Raji (cell line): ENCODE measurements around the gene C2CD3.

ENCODE experiments used
- POLR2A ChIP-seq: IDR thresholded peaks from 2 replicates; pipeline ENCODE4 v1.6.1; 2011; ENCODE audit warnings: low read depth, low read length, control low read depth; ENCODE audit not compliant: insufficient read depth

Gene C2CD3

DNA sequence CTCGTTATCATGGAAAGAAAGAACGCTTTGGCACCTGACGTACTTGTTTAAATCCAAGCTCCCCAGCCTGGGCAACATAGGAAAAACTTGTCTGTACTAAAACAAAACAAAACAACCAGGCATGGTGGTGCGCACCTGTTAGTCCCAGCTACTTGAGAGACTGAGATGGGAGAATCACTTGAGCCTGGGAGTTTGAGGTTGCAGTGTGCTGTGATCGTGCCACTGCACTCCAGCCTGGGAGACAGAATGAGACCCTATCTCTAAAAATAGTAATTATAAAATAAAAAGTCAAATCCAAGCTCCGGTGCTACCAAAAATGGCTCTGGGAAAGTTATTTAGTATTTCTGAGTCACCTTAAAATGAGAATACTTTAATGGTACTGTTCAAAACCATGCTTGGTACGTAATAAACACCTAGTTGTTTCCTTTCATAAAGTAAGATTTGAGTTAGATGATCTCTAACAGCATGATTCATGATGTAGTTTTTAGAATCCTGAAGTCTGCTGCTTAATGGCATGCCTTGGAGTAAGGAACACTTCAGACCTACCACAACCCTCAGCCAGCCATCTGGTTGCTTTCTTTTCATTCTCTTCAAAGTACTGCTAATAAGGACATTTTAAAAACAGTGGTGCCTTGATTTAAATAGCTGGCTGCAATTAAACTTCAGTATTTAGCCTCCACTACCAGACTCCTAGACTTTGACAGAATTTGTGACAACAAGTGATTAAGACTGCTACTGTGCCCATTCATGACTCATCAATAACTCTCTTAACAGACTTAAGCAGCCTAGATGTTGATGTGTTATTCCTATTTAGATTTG lies 8.6 kb upstream of the C2CD3 start:
- no peak for TF ChIP-seq POLR2A

DNA sequence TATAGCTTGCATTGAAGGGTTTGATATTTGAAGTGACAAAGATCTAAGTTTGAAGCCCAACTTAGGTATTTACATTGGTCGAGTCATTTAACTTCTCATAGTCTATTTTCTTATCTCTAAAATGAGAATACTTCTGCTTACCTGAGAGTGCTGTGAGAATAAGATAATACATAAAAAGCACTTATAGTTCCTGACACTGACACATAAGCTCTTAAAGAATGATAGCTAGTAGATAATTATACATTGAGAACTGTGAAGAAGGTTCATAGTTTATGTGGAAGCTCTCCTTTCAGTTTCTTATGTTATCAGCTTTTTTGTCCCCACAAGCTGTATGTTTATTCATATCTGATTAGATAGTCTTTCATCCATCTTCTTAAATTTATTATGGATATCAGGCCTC lies 5.1 kb upstream of the C2CD3 start:
- TF ChIP-seq POLR2A = no peak

DNA sequence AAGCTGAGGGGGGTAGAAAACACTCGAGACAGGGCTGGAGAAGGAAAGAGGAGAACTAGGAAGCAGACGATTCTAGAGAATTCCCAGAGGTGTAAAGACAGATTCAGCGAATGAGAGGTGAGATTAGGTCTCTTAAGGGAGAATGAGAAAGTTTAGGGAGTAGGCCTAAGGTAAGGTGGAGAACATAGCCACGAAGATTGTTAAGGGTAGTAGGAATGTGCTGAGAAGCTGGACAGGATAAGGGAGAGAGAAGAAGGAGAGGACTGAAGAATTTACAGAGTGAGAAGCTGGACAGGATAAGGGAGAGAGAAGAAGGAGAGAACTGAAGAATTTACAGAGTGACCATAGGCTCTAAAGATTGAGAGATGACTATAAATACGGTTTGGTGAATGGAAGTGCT lies 1.2 kb upstream of the C2CD3 start:
- no peak for TF ChIP-seq POLR2A

DNA sequence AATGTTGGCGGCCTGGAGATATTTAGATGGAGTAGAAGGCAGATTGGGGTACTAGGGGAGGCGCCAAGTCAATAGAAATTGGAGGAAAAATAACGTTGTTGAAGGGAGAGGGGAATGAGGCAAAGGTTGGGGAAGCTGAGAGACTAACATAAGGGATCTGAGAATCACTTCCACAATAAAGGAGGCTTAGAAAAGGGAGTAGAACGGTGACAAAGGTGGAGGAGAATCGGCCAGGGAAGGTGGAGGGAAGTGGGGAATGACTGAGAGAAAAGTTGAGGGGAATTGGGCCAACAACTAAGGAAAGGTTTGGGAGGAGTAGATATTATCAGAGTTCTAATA lies 797 bp upstream of the C2CD3 start:
- TF ChIP-seq POLR2A = no peak

DNA sequence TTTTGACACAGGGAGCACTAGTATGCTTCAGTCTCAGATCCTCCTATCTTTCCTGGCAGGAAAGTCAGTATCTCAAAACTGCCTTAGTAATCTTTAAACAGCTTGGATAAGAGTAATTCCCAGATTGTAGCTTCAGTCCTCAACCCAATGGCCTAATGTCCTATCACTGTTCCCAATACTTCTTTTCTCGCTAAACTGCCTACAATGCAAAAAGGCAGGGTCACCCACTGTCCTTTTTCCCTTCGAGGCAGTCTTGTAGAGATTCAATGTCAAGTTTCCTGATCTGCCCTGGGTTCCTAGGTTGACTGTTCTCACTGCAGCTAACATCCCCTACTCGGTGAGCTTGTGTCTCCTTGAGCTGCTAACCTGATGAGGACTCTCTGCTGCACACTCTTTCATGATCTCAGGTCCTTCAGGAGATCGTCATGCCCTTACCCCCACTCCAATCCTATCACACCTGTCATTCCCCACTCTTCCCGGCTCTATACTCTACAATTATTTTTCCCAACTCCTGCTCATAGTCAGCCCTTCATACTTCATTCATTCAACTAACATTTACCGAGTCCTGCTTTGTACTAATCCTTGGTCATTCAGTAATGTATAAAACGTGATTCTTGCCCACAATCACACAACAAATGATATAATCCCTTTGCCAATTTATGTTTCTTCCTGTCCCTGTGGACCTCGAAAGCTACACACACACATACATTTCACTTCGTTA lies 904 bp downstream of the C2CD3 start:
- no peak for TF ChIP-seq POLR2A

DNA sequence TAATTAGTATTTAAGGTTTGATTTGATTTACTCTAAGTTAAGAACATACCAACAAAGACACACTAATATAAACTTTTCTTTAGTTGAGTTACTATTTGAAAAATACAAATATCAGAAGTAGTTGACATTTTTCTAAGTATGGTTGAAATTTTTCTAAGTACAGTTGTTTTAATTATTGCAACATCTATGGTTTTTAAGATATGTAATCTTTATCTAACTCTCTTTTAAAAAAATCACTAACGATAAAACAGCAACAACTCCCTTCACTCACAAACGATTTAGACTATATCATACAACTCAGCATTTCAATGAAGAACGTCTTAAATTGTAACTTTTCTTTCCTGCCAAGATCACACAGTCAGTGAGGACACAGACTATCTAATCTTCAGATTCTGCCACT lies 2.0 kb downstream of the C2CD3 start:
- TF ChIP-seq POLR2A = no peak

DNA sequence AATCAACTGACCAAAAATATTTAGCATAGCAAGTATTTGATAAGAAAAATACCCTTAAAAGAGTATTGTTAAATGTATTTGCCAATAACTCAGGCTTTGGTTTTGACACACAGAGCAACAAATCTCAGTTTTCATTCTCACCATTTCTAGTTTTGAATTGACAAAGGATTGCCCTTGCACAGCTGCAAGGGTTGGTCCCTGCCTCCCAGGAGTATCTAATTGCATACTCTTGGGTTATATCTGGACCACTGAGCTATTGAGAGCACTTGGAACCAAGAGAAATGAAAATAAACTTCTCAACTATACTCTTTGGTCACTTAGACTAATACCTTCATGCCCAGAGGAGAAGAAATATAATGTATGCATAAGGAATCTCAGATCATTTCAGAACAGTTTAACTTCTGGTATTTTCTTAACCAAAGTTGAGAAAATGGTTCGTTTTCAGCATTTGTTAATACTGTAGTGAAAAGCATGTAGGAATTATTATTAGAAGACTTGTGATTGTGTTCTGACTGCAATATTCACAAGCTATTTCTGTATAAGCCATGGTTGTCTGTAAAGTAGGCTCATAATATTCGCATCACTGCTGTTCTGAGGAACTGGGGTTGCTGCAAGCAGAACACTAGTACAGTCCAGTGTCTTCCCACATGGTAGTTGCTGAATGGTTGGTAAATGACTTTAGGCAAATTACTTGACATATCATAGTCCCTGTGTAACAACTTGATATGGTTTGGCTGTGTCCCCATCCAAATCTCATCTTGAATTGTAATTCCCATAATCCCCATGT lies 7.9 kb downstream of the C2CD3 start:
- TF ChIP-seq POLR2A = no peak

DNA sequence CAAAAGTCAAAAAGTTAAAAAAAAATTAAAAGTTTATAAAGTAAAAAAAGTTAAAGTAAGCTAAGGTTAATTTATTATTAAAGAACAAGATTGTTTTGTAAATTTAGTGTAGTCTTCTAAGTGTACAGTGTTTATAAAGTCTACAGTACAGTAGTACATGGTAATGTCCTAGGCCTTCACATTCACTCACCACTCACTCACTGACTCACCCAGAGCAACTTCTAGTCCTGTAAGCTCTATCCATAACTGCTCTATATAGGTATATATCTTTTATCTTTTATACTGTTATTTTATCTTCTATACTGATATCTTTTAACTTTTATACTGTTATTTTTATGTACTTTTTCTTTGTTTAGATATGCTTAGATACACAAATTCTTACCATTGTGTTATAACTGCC lies 11.2 kb downstream of the C2CD3 start:
- TF ChIP-seq POLR2A = no peak

DNA sequence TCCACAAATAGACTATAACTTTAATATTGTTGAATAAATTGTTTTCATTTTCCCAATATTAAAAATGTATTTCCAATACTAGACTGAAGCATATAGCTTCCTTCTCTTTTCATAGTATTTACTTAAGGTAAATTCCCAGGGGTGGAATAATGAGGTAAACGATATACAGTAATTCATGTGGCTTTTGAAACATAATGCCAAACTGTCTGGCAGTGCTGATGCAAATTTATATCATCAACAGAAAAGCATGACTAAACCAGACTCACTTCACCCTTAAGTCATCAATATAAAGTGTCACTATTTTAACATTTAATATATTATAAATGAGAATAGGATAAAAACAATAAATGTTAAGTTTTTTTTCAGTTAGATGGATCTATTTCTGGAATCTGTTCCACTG lies 13.6 kb downstream of the C2CD3 start:
- TF ChIP-seq POLR2A = no peak

DNA sequence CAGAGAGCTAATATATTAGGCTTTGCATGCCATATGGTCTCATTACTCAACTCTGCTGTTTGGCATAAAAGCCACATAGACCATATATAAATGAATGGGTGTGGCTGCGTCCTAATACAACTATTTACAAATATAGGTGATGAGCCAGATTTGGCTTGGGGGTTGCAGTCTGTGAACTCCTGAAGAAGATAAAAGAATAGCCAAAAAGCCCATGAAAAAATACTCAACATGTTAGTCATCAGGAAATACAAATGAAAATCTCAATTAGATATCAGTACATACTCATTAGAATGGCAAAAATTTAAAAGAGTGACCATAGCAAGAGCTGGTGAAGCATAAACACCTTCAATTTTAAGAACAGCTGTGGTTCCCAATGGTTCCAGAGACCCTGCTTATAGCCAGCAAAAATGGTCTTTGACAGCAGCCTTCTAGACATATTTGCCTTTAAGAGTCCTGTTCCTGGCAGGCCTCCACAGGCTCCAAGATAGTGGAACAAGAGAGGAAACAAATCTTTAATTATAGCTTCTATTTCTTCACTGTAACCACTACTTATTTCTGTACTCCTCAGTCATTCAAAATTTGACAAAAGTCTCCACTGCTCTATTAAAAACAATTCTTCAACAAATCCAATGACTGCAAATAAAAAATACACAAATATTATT lies 16.1 kb downstream of the C2CD3 start:
- no peak for TF ChIP-seq POLR2A

DNA sequence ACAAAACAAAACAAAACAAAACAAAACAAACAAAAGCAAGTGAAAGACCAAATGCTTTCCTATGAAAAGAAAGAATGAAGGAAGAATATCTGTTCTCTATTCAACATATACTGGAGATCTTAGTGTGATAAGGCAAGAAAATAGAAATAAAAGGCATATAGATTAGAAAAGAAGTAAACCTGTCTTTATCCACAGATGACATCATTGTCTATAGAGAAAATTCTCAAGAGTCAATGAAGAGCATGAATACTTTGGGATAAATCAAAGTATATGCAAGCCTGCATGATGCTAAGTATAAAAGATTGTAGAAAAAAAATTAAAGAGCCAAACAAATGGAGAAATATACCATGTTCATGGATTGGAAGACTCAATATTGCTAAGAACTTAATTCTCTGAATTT lies 17.6 kb downstream of the C2CD3 start:
- no peak for TF ChIP-seq POLR2A

DNA sequence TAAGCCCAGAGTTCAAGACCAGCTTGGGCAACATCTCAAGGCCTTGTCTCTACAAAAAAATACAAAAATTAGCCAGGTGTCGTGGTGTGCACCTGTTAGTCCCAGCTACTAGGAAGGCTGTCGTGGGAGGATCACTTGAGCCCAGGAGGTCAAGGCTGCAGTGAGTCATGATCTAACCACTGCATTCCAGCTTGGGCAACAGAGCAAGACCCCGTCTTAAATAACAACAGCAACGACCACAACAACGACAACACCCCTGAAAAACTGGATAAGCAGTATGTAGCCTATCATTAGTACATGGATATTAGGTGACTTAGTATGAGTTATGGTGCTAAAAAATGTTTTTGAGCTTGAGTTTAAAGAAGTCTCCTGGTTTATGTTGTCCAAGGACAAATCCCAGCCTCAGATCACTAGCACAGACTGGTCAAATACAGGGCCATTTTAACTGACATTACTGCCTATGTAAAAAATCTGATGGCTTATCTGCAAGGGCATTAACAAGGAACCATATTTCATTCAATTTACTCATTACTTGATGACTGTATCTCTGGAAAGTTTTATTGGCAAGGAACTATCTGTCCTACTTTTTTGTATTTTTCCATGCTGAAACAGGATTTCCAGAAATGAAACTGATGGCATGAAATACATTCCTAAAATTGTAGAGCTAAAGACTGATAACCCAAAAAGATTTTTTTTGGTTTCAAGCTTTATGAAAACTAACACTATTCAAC lies 23.4 kb downstream of the C2CD3 start:
- no peak for TF ChIP-seq POLR2A

DNA sequence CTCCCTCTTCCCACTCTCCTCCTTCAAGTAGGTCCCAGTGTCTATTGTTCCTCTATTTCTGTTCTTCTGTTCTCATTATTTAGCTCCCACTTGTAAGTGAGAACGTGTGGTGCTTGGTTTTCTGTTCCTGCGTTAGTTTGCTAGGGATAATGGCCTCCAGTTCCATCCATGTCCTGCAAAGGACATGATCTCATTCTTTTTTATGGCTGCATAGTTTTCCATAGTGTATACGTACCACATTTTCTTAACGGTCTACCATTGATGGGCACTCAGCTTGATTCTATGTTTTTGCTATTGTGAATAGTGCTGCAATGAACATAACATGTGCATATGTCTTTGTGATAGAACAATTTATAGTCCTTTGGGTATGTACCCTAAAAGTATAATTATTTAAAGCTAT lies 26.2 kb downstream of the C2CD3 start:
- no peak for TF ChIP-seq POLR2A

DNA sequence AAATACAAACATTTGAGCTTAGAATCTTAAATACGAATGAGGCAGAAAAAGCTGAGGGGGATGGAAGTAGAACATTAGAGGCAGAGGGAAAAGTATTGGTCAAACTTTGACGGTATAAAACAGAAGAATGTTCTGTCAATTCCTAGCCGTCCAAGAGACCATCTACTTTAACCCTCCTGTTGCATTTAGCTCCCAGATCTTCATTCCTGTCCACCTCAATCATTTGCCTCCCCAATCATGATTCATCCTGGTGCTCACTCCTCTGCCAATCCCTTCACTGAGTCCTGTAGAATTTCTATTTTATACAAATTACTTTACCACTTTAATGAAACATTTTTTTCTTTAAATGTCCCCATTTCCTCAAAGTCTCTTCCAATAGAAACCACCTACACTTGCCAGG lies 28.2 kb downstream of the C2CD3 start:
- TF ChIP-seq POLR2A = no peak

DNA sequence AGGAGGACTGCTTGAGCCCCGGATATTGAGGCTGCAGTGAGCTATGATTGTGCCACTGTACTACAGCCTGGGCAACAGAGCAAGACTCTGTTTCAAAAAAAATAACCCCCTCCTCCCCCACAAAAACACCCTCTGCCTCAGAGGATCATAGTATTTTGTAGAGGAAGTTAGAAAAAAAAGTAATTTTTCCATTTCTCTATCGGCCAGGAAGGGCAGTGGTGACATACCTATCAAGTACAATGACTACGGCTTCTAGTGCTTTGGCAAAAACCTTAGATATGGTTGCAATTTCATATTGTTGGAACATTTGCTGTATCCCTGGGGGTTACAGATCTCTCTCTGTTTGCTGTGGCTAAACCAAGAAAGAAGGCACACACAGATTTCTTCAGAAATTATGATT lies 28.9 kb downstream of the C2CD3 start:
- TF ChIP-seq POLR2A = no peak
